Measurements from ENCODE around the gene TESK1. TPM values are rescaled to one million over a fixed set of nuclear protein-coding genes. Genes with fewer than 3 reads are reported as not detected.

TESK1 gene
- total and polyA plus RNA-seq, 9 donors, result 13.2 to 51.1 (median 35.0) TPM

DNA sequence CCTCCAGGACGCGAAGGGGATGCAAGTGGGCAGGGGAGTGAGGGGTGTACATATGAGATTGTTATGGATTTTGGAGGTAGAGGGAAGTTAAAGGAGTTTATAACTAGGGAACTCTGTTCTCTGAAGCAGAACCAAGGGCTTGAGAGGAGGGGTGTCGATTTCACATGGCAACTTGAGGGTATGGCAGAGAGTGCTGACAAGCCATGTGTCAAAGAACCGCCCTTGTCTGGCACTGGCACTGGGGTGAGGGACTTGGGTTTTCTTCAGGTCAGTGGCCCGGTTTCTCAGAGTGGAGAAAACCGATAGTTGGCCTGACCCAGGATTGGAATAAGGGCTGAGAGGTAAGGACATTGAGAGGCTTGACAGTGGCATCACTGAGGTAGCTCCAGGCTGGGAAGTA is 47.7 kb upstream of the TESK1 start:
- intact Hi-C loops (cut with DNase I), result loop anchor here in 1 of 4 donors (5.0 kb wide), 1 partner anchor 440 kb away; the partner anchor contains the start of gene ATOSB
- Histone ChIP-seq H3K4me1 (ENCODE audit: insufficient read depth) (peaks cover 3% of the 10 kb centered on the region), H3K27ac (no peak overlapping the region), H3K4me3 (no peak overlapping the region), H3K27me3 (no peaks in the 10 kb centered on the region), H3K9me3 (no peaks in the 10 kb centered on the region), H3K36me3 (no peaks in the 10 kb centered on the region)
- TF ChIP-seq, protein P1, sequence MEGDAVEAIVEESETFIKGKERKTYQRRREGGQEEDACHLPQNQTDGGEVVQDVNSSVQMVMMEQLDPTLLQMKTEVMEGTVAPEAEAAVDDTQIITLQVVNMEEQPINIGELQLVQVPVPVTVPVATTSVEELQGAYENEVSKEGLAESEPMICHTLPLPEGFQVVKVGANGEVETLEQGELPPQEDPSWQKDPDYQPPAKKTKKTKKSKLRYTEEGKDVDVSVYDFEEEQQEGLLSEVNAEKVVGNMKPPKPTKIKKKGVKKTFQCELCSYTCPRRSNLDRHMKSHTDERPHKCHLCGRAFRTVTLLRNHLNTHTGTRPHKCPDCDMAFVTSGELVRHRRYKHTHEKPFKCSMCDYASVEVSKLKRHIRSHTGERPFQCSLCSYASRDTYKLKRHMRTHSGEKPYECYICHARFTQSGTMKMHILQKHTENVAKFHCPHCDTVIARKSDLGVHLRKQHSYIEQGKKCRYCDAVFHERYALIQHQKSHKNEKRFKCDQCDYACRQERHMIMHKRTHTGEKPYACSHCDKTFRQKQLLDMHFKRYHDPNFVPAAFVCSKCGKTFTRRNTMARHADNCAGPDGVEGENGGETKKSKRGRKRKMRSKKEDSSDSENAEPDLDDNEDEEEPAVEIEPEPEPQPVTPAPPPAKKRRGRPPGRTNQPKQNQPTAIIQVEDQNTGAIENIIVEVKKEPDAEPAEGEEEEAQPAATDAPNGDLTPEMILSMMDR (IDR thresholded peaks at IDR 0.05), result no peak
- TF ChIP-seq EP300 (IDR thresholded peaks at IDR 0.05) (no peak), POLR2A (IDR thresholded peaks at IDR 0.05) (no peak)
- DNase-seq, result no peak
- WGBS, 3 donors, result 88 to 93% (median 90%) methylated on average over 6 of the region's 6 CpGs

DNA sequence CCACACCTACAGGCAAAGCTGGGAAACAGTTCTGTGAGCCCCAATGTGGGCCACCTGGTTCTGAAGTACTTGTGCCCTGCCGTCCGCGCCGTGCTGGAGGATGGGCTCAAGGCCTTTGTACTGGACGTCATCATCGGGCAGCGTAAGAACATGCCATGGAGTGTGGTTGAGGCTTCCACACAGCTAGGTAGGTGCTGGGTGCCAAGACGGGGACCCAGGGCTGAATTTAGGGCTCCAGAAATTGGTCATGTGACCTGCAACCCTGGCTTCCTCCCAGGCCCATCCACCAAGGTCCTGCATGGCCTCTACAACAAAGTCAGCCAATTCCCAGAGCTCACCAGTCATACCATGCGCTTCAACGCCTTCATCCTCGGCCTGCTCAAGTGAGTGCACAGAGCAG is 46.9 kb upstream of the TESK1 start:
- peaks cover 3% of the 10 kb centered on the region for H3K4me1 ChIP-seq (ENCODE audit: insufficient read depth)
- DNase-seq, result no peak
- no peak overlapping the region for H3K4me3 ChIP-seq
- H3K36me3 ChIP-seq, result no peaks in the 10 kb centered on the region
- no peak overlapping the region for H3K27ac ChIP-seq
- intact Hi-C loops (cut with DNase I), result loop anchor here in 1 of 4 donors (5.0 kb wide), 1 partner anchor 441 kb away; the partner anchor contains the start of gene ATOSB
- 83 to 90% (median 85%) methylated on average over 10 to 11 of the region's 11 CpGs for WGBS, 3 donors
- H3K27me3 ChIP-seq, result no peaks in the 10 kb centered on the region
- no peaks in the 10 kb centered on the region for H3K9me3 ChIP-seq
- TF ChIP-seq EP300 (IDR thresholded peaks at IDR 0.05) (no peak), POLR2A (IDR thresholded peaks at IDR 0.05) (no peak)
- TF ChIP-seq, protein P1 (IDR thresholded peaks at IDR 0.05), result no peak

DNA sequence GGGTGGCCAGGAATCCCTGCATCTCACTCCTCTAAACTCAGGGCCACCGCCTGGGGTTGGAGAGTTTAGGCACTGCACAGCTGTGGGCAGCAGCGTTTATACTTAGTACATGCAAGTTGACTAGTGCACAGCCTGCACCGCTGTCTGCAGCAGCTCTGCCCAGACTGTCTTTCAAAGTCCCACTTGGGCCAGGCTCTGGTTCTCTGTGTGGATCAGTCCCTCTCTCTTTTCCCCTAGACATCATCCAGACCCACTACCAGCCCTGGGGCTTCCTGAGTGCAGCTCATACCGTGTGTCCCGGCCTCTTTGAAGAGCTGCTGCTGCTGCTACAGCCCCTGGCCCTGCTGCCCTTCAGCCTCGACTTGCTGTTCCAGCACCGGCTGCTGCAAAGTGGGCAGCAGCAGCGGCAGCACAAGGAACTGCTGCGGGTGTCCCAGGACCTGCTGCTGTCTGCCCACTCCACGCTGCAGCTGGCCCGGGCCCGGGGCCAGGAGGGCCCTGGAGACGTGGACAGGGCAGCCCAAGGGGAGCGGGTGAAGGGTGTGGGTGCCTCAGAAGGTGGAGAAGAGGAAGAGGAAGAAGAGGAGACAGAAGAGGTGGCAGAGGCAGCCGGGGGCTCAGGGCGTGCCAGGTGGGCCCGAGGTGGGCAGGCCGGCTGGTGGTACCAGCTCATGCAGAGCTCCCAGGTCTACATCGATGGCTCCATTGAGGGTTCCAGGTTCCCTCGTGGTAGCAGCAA is 45.1 kb upstream of the TESK1 start:
- no peak overlapping the region for H3K27ac ChIP-seq

DNA sequence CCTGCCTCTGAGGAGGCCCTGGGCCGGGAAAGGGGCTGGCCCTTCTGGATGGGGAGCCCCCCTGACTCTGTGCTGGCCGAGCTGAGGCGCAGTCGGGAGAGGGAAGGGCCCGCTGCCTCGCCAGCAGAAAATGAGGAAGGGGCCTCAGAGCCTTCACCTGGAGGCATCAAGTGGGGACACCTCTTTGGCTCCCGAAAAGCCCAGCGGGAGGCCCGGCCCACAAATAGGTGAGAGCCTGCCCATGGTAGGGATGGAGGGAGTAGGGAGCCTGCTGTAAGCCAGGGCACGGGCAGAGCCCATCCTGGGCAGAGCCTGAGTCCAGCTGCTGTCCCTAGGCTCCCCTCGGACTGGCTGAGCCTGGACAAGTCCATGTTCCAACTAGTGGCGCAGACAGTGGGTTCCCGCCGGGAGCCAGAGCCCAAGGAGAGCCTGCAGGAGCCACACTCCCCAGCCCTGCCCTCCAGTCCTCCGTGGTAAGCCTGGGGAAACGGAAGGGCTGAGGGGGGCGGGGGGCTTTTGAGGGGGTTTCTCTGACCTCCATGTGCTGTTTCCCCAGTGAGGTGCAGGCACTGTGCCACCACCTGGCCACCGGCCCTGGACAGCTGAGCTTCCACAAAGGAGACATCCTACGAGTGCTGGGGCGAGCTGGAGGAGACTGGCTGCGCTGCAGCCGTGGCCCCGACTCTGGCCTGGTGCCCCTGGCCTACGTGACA is 44.3 kb upstream of the TESK1 start:
- H3K27me3 ChIP-seq, result no peaks in the 10 kb centered on the region
- WGBS, 3 donors, result 73 to 75% (median 75%) methylated on average over 24 of the region's 24 CpGs
- H3K36me3 ChIP-seq, result no peaks in the 10 kb centered on the region
- H3K4me1 ChIP-seq (ENCODE audit: insufficient read depth), result peaks cover 3% of the 10 kb centered on the region
- no peak for DNase-seq
- H3K27ac ChIP-seq, result no peak overlapping the region
- intact Hi-C loops (cut with DNase I), result no loop called here
- H3K4me3 ChIP-seq, result no peak overlapping the region
- no peaks in the 10 kb centered on the region for H3K9me3 ChIP-seq
- TF ChIP-seq POLR2A (IDR thresholded peaks at IDR 0.05) (no peak), EP300 (IDR thresholded peaks at IDR 0.05) (no peak)
- TF ChIP-seq, protein P1 (IDR thresholded peaks at IDR 0.05), result no peak

More for the DNA sequence above, 45.1 kb upstream of the TESK1 start:
- Histone ChIP-seq H3K36me3 (no peaks in the 10 kb centered on the region), H3K4me3 (no peak overlapping the region), H3K9me3 (no peaks in the 10 kb centered on the region), H3K4me1 (ENCODE audit: insufficient read depth) (peaks cover 3% of the 10 kb centered on the region), H3K27me3 (no peaks in the 10 kb centered on the region)
- WGBS, 3 donors, result 75 to 81% (median 78%) methylated on average over 20 of the region's 20 CpGs
- intact Hi-C loops (cut with DNase I), result loop anchor here in 1 of 4 donors (5.0 kb wide), 1 partner anchor 443 kb away; the partner anchor contains the start of gene ATOSB
- no peak for TF ChIP-seq EP300 (IDR thresholded peaks at IDR 0.05)
- DNase-seq, result no peak
